Sciatic nerve (tissue), 2 donors: ENCODE results near the gene TMEM30A. TPM values are rescaled to one million over a fixed set of nuclear protein-coding genes. Genes with fewer than 3 reads are reported as not detected.

Source experiments
- ATAC-seq: fragments of 200-7000 bp; cut with Tn5 transposase; one replicate; pipeline ENCODE4 v1.9.1; 2020; ENCODE audit warnings: mild to moderate bottlenecking, moderate library complexity
- DNase-seq: peaks from one replicate; pipeline ENCODE4 v3.0.0-alpha.2; 2020; ENCODE audit warnings: low spot score
- intact Hi-C: fragments of 100-400 bp; cut with DNase I; formaldehyde crosslinking; loops from one replicate; pipeline ENCODE4 v1.14.2; 2022
- total RNA-seq: library from RNA; stranded (reverse); fragmentation: NEBNext Ultra II Directional; extraction: Animal tissue kit (Norgen Biotek cat#: 25700); gene quantifications from one replicate; pipeline ENCODE4 v1.2.1, GENCODE V29; 2021
- donor health status: DM: no; HTN: no; CAD: no.
- donor health status: DM: no; HTN: no; CAD: no.

TMEM30A gene
- total RNA-seq, 1 donor from 2014 or later, result 104 TPM

DNA sequence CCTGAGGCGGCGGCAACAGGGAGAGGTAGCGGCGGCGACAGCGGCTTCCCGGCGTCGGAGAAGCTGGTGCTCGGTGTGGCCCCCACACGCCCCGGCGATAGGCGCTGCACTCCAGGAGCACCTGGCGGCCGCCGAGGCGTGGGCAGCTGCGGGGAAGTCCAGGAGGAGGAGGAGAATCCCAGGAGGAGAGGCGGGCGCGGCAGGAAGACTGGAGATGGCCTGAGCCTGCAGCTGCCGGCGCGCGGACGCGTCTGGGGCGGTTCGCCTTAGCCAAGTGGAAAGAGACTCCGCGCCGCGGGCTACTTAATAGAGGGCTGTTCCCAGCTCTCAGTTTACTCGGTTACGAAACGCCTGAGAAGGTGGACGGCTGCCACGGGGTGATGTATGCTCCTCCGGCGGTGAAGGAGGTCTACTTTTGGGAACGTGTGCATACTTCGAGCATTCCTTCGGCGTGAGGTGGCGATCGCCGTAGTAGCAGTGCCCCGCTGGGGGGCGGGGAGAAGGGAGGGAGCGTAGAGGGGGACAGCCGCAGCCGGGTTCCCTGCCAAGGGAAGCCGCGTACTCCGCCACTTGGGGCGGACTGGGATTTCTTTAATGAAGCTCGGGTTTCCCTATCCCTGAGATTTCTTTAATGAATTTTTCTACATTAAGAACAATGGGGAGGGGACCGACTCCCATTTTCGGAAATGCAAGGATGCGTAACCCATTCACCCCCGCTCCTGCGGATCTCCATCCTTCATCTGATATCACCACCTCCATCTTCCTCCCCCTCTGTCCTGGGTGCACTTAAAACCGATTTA, 78.6 kb downstream of the TMEM30A start, which contains the start of gene COL12A1:
COL12A1 (minus strand) TSS at position 278 of the 800 bp plus-strand sequence. CDS start 3,261 bp downstream, outside the sequence.
- DNase-seq, result peak; percentile 96
- intact Hi-C loops, result loop anchor here (5.0 to 10.0 kb wide), 2 partner anchors 791 to 1114 kb away; no protein-coding TSS in a partner anchor
- ATAC-seq, result peak; percentile 82

DNA sequence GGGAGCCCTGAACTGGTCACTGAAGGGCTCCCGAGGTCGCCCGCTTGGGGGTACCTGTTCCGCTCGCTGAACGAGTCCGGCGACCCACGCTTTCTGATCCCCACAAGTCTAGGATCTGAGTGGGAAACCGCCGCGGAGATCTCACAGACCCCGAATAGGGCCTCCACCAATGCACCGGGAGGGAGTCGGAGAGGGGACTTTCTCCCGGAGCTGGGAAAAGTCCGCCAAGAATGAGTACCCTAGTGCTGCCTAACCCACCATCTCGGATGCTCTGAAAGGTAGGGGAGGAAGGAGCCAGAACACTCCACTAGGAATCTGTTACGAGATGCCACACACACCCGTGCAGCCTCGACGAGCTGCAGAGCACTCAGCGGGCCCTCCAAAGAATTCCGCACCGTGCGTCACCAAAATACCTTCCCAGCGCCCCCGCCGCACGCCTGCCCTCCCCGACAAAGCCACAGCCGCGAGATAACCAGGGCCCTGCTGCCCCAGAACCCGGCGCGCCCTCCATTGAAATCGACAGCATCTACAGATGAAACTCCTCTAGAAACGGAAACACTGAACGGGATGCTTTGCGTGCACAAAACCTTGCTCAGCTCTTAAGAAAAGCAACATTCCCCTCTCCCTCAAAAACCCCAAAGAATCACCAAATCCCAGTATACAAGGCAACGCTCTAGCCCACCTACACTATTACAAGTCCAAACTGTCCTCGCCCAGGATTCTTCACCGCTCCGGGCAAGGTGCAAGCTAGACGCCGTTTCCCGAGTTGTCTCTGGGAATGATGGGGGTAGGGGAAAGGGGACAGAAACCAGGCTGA, 79.4 kb downstream of the TMEM30A start:
- ATAC-seq (peak; percentile 21), DNase-seq (peak; percentile 77)
- intact Hi-C loops, result loop anchor here (5.0 to 10.0 kb wide), 2 partner anchors 790 to 1113 kb away; no protein-coding TSS in a partner anchor

DNA sequence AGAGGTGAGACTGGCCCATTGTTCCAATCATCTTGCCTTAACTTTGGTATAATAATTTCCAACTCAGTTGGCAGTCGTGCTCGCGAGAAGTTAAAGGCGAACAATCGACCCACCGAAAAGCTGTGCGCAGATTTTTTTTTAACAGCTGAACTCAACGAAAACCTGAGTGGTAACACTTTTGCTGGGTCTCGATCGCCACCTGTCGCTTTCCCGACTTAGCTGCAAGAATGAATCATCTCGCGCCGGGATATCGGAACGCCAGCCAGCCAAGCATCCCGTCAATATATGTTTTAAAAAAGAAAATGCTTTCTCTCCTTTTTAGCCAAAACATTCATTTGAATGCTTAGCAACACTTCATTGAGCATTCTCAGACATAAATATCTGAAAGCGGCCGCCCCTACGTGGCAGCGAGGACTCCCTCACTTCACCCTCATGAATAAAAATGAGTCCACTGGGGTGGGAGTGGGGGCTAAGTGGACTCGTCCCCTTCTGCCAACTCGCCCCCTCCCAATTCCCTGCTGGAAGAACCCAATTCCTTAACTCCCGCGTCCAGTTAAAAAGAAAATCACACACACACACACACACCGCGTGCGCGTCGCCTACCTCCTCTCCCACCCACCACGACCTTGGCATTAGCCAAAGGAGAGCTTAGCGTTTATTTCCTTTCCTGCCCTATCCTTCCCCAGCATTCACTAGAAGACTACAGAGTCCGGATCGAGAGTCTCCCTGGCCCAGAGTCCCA, 80.2 kb downstream of the TMEM30A start:
- intact Hi-C loops, result loop anchor here (10.0 kb wide), 1 partner anchor 790 kb away; no protein-coding TSS in a partner anchor
- DNase-seq, result peak; percentile 88
- peak; percentile 14 for ATAC-seq

DNA sequence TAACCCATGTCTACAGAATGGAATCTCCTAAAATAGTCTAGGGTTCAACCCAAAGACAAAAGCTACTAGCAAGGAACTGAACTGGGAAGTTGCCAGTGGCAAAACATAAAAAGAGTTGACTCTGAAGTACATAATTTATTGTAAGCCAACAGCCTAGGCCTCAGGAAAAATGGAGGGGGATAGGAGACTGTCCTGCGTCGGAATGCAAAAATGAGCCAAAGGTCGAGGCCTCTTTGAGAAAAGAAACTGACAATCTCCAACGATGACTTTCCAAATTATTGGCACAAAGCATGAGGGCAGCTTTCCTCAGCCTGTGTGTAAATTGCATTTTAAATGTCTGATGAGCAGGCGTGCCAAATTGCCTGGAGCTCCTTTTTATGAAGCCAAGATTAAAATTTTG, 80.9 kb downstream of the TMEM30A start:
- ATAC-seq, result no peak
- intact Hi-C loops, result loop anchor here (10.0 kb wide), 1 partner anchor 789 kb away; no protein-coding TSS in a partner anchor

More for the DNA sequence above, 80.9 kb downstream of the TMEM30A start:
- DNase-seq, result no peak

Other genes with a start within 250 kb of the TMEM30A start
- gene COL12A1, start 78.7 kb downstream of the TMEM30A start, total RNA-seq, result 275 TPM
- 223 TPM for gene COX7A2, start 41.0 kb downstream of the TMEM30A start, total RNA-seq
- gene FILIP1, start 209.0 kb upstream of the TMEM30A start, total RNA-seq, result 40.2 TPM